ENCODE data around the gene RBBP5.
A peak's percentile ranks its signal among the peaks of the same experiment; 100 is the strongest.

Gene RBBP5

DNA sequence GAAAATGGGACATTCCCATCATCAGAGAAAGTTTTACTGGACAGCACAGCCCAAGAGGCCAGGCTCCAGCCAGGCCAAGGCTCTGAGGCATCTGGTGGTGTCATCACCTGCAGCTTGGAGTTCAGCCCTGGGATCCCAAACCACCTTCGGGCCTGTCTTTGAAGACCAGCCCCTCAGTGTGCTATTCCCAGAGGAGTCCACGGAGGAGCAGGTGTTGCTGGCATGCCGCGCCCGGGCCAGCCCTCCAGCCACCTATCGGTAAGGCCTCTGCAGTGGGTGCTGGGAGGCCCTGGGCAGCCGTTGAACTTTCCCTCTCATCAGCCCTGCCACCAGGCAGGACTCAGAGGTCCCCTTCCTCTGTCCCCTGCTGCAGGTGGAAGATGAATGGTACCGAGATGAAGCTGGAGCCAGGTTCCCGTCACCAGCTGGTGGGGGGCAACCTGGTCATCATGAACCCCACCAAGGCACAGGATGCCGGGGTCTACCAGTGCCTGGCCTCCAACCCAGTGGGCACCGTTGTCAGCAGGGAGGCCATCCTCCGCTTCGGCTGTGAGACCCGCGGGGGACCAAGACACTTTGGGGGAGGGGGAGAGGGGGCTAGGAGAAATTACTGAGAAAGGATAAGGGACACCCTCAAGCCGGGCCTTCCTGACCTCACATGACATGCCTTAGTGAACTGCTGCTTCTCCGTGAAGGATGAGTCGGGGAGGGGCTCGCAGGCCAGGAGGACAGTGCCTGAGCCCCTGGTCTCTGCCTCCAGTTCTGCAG, 63.8 kb downstream of the RBBP5 start:
- DNase-seq: no peak

DNA sequence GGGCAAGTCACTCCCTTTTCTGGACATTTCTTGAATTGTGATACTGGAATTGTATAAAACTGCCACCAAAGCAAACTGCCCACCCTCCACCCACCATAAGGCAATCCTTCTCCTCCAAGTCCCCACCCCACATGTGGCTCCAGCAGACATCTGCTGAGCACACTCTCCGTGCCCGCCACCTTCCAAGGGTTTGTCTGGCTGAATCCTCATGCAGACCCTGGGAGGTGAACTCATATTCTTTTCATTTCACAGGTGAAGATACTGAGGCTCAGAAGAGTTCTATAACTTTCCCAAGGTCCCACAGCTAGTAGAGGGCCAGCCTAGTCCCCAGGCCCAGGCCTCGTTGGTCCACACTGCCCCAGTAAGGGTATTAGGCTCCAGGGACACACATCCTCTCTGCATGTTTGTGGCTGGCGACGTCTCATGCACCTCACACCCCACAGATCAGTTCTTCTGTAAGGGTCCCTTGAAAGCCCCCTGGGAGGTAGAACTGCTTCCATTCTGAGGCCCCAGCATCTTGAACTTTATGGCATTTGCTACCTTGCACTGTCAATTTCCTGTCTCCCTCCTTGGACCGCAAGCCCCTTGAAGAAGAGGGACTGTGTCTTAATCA, 64.7 kb downstream of the RBBP5 start:
- no peak for DNase-seq

DNA sequence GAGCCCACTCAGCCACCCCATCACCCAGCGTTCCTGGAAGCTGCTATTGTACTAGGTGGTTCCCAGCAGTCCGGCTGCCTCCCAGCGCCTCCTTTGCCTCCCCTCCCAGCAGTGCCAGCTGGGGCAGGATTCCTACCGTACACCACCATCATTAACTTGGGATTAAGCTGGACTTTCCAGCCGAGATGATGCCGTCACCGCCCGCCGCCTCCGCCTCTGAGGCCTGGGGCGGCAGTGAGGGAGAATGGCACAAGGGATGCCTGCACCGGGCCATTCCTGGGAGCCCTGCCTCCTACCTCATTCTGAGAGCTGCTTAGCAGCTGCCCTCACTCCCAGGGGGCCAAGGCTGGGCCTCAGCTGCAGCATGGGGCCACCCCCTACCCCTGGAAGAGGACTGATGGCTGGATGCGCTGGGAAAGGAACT, 65.6 kb downstream of the RBBP5 start:
- DNase-seq: no peak

DNA sequence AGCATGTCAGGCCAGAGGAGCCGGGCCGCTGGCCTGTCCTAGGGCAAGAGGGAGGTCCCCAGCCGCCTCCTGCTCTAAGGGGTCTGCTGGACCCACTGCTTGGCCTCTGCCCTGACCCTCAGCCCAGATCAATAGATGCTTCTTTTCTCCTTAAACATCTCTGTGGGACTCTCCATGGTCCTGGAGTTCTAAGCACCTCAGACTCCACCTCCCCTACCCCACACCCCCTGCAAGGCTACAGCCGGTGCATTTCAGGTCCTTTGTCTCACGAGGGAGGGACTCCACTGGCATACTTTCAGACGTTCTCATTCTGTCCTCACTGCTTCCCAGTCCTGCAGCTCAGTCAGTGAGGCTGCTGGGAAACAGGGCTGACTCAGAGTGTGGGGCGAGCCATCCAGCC, 67.8 kb downstream of the RBBP5 start:
- DNase-seq: no peak

DNA sequence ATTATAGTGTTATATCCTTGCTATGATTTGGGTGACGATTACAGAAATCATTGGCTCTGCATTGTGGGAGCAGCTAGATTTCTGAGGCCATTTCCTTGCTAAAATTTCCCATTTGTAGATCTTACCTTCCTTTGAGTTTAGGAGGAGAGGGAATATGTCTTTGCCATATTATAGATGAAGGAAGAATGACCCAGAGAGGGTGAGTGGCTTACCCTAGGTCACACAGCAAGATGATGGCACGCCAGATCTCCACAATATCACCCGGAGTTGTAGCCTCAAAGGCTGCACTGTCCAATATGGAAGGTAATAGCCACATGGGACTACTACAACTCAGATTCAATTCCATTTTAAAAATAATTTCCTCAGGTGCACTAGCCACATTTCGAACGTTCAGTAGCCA, 68.5 kb downstream of the RBBP5 start:
- no peak for DNase-seq

DNA sequence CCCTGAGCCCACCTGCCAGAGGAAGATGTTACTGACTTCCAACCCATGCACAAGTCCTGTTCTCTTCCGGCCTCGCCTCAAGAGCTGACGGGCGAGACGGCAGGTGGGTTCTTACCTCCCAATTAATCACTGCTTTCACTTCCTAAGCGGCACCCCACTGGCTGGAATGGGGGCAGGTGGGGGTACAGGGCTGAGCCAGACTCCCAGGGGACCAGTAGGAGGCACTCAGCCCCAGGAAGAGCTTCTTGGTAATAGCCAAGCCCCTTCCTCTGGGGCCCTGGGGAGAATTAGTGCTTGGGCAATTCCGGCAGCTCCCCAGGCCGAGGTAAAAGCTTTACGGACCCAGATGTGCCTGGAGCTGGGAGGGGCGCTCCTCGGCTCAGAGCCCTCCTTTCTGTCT, 69.1 kb downstream of the RBBP5 start:
- no peak for DNase-seq

DNA sequence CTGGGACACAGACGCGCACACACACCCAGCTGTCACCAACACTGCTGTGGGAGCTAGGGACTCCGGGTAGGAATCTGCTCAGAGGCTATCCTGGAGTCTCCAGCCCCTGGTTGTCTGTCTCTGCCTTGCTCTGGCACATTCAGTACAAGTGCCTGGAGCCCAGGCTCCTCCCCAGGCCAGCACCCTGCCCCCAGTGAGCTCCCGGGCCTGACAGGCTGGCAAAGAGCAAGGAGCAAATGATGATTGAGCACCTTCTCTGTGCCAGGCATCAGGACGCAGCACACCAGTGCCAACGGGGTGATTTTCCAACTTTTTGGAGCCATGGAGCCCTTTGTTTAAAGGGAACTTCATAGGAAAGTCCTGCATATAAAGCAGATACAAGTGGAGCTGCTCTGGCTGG, 72.3 kb downstream of the RBBP5 start:
- peak in 33 of 56 donors; percentile 16 to 78 (median 44) for DNase-seq

DNA sequence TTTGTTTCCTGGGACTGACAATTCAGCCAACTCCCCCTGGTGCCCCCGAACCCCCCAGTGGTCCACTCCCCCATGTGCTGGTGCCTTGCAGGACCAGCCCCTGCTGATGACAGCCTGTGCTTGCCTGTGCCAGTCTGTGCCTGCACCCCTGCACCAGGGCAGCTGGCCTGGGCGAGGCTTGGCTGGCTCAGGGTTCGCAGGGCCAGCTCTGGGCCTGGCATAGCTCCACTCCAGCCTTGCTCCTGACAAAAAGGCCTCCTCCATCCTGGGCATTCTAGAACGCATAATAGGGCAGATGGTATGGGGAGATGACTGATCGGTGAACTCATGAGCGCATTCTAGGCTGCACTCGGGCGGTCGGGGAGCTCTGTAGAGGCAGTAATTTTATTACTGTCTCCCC, 73.4 kb downstream of the RBBP5 start:
- peak in 54 of 56 donors; percentile 36 to 96 (median 86) for DNase-seq

DNA sequence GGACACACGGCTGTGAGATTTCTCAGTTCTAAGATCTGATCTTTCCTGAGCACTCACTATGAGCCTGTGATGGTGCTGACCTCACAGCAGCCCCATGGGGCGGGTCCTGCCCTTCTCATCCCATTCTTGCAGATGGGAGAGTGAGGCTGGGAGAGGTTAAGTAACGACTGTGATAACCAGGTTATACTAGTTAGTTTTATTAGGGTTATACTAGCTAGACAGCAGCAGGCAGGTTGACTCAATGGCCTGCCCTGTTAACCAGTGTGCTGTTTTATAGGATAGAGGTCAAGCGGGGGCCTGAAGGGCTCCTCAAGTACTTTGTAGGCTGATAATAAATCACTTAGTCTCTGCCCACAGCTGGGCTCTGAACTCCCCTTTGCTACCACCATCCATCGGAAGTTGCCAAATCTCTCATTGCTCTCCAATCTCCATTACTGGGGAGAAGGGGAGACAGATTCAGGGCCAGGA, 74.0 kb downstream of the RBBP5 start:
- DNase-seq: peak in 16 of 56 donors; percentile 38 to 81 (median 61)

DNA sequence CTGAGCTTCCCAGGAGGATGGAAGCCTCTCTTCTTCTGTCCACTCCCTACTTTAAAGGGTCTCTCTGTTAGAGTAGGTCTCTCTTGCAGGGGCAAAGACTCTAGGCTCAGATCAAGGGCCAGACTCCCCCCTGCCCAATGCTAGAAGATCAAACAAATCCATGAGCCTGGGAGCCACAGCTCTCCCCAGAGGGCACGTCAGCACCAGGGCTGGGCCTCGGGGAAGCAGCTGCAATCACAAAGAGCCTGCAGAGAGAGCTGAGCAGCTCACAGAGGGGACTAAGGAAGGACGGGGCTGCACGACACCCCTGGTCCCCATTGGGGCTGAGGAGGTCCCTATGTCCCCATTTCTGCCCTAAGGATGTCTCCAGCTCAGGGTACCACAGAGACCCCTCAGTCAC, 74.9 kb downstream of the RBBP5 start:
- peak in 48 of 56 donors; percentile 20 to 84 (median 58) for DNase-seq

DNA sequence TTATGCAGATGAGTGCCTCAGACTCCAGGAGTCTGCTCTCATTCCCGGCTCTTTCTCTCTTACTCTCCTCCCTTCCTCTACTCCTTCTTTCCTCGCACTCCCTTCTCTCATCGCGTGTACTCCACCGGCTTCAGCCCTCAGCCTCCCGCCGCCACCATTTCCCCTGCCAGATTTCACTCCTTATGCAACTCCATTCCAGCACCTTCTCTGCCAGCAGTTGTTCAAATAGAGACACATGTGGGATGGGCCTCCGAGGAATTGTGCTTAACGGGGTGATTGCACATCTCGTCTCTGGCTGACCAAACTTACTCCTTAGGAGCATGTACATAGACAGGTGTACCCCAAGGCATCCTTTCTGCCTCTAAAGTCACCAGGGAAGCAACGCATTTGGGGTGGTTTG, 76.6 kb downstream of the RBBP5 start:
- no peak for DNase-seq

DNA sequence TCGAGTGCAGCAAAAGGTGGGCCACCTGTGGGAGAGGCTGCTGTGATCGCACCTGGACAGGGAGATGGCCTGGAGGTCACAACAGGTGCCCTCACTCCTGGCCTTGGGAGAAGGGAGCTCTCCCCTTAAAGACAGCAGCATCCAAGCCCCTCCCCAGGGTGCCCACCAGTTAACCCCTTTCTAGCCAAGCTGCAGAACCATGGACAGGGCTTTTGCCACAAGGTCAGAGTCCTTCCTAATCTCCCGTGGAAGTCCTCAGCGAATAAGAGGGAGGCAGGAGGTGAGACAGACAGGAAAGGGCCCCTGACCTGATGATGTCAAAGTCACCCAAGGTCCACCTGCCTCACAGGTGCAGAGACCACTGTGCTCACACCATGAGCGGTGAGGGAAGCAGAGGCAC, 77.0 kb downstream of the RBBP5 start:
- DNase-seq: no peak

DNA sequence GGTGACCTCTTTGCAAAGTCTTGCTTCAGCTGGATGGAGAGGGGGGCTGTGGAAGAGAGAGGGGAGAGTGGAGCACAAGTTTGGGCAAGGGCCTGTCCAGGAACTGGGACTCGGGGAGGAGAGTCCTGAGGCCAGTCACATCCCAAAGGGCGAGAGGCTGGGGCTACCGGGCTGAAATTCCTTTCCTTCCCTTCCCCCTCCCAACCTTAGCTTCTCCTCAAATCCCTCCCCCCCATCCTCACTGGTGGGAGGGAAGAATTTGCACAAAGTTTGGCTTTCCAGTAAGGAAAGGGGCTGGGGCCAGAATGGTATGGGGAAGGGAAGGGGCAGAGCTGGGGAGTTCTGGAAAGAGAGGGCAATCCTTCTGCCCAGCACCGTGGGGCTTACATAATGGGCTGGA, 77.9 kb downstream of the RBBP5 start:
- no peak for DNase-seq

DNA sequence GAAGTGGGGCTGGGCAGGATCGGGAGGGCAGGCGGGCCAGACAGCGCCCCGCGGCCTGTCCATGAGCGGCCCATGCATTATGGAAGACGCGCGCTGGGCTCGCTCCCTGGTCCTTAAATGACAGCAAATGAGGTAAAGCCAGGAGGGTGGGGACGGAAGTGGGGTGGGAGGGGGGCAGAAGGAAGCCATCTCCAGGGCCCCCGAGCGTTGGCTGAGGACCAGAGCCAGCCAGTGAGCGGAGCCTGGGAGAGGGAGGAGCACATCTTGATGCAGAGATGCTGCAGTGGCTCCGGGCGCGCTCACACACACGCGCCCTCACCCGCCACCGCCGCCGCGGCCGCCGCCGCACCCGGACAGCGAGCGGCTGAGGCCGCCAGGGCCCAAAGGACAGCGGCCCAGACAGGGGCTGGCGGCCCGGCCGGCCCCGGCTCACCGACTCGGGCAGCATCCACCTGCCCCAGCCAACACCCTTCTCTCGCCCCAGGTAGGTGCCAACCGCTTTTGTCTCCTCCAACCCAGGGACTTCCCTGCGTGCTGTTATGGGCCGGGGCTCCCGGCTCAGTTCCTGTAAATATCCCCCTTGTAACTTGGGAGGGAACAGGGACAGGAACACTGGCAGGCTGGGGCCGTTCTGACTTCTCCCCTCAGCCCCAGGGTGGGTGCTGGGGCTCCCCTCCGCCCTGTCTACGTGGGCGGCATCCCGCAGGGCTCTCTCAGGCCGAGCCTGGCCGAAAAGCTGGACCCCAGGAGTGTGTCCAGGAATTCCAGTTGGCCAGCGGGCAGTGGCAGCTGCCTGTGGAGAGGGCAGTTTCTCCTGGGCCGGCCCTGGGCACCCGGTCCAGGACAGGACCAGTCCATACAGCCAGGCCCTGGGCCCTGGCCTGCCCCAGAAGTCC, 78.6 kb downstream of the RBBP5 start, which contains the start of gene CNTN2:
Gene CNTN2, plus strand, starts transcription at position 302 of the 896 bp plus-strand sequence. CDS start 9,974 bp downstream, outside the sequence.
- peak in 54 of 56 donors; percentile 39 to 93 (median 81) for DNase-seq

DNA sequence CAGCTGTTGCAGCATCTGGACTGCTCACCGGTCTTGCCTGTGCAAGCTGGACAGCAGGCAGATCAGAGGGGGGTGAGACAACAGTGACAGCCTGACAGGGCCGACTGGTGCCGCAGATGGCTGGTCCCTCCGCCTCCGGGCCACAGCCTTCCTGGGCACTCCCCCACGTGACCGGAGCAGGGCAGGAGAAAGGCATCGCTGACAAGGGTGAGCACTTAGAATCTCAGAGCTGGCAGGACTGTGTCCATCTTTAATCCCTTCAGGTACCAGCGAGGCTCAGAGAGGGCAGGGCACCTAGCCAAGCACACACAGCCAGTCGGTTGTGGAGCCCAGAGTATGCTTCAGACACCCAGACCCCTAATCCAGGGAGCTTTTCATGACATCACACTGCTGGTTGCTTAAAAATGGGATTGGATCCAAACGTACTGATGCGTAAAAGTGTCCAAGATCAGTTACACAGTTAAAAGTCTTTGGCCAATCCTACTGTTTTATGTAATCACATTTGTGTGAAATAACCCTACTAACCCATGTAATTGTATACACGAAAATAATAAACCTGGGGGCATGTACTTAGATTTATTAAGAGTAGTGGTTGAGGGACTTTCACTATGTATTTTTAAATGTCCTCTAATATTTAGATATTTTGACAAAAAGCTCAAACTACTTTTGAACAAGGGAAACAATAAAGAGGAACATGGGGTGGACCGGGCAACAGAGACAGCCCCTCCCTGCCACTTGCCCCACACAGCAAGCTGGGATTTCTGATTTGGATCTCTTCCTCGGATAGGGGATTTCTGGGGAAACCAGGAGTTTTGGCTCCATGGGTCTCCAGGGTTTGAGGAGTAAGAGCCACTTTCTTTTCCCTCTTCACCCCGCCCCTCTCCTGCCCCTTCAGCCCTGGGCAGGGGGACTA, 79.5 kb downstream of the RBBP5 start:
- DNase-seq: peak in 34 of 56 donors; percentile 22 to 81 (median 57)

DNA sequence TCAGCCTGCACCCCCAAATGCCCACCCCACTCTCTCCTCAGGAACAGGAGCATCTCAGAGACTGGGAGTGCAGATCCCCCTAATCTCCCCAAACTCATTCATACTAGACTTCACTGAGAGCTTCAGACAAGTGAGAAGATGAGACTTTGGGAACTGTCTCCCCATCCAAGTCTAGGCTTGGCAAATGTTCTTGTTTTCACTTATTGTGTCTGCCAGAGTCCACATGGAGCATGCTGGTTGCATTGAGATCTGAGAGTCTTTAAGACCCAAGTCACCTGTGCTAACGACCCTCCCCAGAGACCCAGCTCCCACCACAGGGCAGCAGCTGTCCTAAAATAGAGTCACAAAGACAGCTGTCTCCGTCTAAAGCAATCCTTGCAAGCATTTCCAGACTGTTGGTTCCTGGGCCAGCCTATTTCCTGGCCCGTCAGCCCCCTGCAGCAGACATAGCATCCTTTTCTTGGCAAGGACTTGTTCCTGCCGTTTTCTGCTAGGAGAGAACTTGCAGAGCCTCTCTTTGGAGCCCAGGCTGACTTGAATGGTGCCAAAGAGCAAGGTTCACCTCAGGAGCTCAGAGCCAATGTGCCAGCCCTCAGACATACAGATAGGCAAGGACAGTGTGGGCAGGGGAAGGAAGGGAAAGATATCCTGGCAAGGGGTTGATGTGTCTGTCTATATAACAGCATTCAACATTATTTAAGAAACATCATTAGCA, 80.6 kb downstream of the RBBP5 start:
- DNase-seq: no peak

DNA sequence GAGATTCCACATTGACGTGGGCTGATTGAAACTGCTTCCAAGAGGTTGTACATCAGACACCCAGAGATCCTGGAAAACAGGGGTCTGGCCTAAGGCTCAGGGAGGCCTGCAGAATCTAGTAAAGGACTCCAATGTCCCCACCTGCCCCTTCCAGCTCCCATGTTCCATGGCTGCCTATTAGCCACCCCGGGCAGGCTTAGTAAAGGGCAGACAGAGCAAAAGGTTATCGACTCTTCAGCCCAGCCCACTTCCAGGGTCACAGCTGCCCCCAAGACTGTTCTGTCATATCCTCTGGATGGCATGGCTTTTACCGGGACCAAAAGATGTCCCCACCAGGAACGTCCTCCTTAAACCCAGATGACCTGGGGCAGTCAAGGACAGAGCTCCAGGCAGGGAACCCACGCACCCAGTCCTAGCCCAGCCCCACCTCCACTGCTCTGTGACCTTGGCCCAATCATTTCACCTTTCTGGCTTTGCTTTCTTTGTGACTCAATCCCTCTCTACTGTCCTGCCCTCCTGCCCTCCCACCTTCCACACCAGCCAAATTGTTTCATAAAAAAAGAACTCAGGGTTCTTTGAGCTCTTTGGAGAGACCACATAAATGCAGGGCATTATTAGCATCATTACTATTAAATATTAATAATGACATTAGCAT, 83.5 kb downstream of the RBBP5 start:
- no peak for DNase-seq

DNA sequence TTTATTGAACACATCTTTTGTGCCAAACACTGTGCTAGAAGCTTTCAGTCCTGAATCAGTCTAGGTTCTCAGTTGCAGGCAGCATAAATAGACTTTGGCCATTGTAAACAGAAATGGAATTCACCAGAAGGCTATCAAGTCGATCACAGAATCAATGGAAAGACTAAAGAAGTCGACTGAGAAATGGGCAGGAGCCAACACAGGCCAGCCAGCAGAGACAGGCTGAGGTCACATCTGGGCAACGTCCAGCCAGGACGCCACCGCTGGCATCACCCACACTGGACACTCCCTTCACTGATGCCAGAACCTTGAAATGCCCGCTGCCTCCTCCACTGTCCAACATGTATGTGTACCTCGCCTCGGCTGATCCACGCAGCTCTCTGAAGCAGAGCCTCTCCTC, 84.2 kb downstream of the RBBP5 start:
- peak in 16 of 56 donors; percentile 15 to 65 (median 36) for DNase-seq

Data from amygdala (tissue), 56 donors.